ENCODE measurements around the gene CYTL1. TPM values are rescaled to one million over a fixed set of nuclear protein-coding genes. Genes with fewer than 3 reads are reported as not detected.

The CYTL1 gene
- not detected in 5 replicates for total RNA-seq (2022; extraction: Qiagen RNA extraction; ENCODE audit: low read depth)

DNA sequence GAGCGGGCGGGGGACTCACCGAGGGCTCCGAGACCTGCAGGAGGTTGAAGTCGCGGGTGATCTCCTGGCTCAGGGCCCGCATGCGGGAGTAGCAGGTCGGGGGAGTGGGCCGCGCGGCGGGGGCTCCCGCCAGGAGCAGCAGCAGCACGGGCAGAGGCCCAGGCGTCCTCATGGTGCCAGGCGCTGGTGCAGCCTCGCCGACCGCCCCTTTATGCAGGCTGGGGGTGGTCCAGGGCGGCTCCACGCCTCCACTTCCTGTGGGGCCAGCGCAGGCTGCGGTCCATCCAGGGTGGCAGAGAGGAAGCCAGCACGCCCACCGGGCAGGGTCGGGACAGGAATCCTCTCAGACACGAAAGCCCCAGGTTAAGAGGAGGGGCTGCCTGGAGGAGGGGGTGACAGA, at the start of gene CYTL1:
Gene CYTL1, minus strand, starts transcription at position 185 of the 400 bp plus-strand sequence. Its CDS starts 13 bp downstream, at position 172.

DNA sequence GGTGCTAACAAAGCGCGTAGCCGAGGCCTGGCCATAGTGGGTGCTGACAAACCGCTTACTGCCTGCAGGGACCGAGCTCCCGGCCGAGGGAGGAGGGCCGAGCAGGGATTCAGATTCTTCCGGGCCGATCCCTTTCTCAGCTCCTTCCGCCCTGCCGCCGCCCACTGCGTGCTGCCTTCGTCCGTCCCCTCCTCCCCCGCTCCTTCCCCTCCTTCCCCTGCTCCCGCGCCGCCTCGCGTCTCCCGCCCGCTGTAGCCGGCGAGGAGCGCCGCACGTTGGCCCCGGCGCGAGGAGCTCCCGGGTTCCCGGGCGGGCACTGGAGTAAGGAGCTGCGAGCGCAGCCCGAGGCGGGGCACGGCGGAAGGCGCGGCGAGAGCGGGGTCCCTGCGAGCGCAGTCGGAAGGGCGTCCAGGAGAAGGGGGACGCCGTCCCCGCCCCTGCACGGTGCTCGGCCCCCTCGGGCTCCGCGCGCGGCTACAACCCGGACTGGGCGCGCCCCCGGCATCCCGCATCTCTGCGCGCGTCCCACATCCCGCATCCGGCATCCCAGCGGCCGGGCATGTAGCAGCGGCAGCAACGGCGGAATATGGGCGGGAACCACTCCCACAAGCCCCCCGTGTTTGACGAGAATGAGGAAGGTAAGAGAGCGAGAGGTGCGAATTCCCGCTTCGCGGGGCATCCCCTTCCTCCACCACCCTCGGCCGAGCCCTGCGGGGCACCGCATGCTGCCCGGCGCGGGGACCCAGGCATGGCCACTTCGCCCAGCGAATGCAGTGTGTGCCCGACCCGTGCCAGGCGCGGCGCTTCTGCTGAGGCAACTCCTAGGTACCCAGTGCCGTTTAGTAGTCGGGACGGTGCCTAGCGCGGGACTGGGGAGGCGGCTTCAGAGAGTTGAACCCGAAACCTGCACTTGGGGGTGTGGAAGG, 32.3 kb upstream of the CYTL1 start, which contains the start of gene STK32B:
Gene STK32B, plus strand, starts transcription at position 203 of the 926 bp plus-strand sequence.

Other genes starting within 250 kb of the CYTL1 start
- 5.0 to 10.8 TPM (median 9.4 TPM) in 5 replicates for gene MSX1, start 159.8 kb downstream of the CYTL1 start, total RNA-seq (2022; extraction: Qiagen RNA extraction; ENCODE audit: low read depth)
- 17.7 to 21.4 TPM (median 18.0 TPM) in 5 replicates for gene STK32B, start 32.0 kb upstream of the CYTL1 start, total RNA-seq (2022; extraction: Qiagen RNA extraction; ENCODE audit: low read depth)

Data from A549 treated with ZK216348 at 1 μM for 4 hours (cell line).